ENCODE measurements around the gene ATP10A.

The ATP10A gene

DNA sequence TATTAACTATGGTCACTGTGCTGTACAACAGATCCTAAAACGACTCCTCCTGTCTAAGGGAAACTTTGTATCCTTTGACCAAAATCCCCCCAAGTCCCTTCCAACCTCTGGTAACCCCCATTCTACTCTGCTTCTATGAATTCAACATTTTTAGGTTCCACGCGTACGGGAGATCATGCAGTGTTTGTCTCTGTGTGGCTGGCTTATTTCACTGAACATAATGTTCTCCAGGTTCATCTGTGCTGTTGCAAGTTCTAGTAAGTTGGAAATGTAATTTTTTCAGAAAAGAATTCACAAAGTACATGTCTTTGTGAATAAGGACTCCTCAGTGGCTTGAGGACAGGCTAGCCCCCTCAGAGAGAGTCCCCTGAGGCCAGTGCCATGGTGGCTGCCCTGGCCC, 66.1 kb downstream of the ATP10A start:
- TF ChIP-seq, protein P1, sequence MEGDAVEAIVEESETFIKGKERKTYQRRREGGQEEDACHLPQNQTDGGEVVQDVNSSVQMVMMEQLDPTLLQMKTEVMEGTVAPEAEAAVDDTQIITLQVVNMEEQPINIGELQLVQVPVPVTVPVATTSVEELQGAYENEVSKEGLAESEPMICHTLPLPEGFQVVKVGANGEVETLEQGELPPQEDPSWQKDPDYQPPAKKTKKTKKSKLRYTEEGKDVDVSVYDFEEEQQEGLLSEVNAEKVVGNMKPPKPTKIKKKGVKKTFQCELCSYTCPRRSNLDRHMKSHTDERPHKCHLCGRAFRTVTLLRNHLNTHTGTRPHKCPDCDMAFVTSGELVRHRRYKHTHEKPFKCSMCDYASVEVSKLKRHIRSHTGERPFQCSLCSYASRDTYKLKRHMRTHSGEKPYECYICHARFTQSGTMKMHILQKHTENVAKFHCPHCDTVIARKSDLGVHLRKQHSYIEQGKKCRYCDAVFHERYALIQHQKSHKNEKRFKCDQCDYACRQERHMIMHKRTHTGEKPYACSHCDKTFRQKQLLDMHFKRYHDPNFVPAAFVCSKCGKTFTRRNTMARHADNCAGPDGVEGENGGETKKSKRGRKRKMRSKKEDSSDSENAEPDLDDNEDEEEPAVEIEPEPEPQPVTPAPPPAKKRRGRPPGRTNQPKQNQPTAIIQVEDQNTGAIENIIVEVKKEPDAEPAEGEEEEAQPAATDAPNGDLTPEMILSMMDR (IDR thresholded peaks at IDR 0.05) = no peak
- peaks cover 16% of the 10 kb centered on the region for H3K79me2 ChIP-seq
- H3K4me3 ChIP-seq (ENCODE audit: low read depth, low read length) = no peak overlapping the region
- no peaks in the 10 kb centered on the region for H3K9me3 ChIP-seq (ENCODE audit: control insufficient read depth, low read length)
- no peak overlapping the region for H2AFZ ChIP-seq
- H3K27ac ChIP-seq = no peak overlapping the region
- H3K4me2 ChIP-seq (ENCODE audit: low read length) = no peak overlapping the region
- H3K27me3 ChIP-seq (ENCODE audit: control insufficient read depth, insufficient read depth, low read length) = no peaks in the 10 kb centered on the region
- no peak overlapping the region for H3K9ac ChIP-seq
- no peaks in the 10 kb centered on the region for H3K36me3 ChIP-seq (ENCODE audit: control insufficient read depth, insufficient read depth, low read length)
- H3K4me1 ChIP-seq = peaks cover 6% of the 10 kb centered on the region

DNA sequence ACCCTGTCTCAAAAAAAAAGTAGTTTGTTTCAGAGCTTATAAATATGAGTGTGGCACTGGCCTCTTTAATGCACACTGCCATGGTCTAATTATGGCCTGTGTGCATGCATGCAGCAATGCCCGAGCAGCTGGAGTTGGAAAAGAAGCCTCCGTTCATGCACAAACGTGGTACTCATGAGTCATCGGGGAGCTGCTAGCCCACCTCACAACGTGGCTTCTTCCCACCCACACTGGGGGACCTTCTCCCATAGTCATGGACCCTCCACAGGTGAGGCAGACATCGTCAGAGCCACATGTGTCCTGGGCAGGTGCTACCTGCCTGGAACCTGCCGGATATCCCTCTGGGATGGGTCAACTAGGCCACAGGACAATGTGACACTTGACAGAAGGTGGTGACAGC, 66.7 kb downstream of the ATP10A start:
- Histone ChIP-seq H3K9ac (no peak overlapping the region), H3K4me3 (ENCODE audit: low read depth, low read length) (no peak overlapping the region), H3K36me3 (ENCODE audit: control insufficient read depth, insufficient read depth, low read length) (no peaks in the 10 kb centered on the region), H3K79me2 (peaks cover 13% of the 10 kb centered on the region), H3K9me3 (ENCODE audit: control insufficient read depth, low read length) (no peaks in the 10 kb centered on the region), H3K27me3 (ENCODE audit: control insufficient read depth, insufficient read depth, low read length) (no peaks in the 10 kb centered on the region), H2AFZ (no peak overlapping the region), H3K4me2 (ENCODE audit: low read length) (no peak overlapping the region), H3K27ac (no peak overlapping the region), H3K4me1 (peaks cover 6% of the 10 kb centered on the region)
- TF ChIP-seq, protein P1 (IDR thresholded peaks at IDR 0.05) = no peak

DNA sequence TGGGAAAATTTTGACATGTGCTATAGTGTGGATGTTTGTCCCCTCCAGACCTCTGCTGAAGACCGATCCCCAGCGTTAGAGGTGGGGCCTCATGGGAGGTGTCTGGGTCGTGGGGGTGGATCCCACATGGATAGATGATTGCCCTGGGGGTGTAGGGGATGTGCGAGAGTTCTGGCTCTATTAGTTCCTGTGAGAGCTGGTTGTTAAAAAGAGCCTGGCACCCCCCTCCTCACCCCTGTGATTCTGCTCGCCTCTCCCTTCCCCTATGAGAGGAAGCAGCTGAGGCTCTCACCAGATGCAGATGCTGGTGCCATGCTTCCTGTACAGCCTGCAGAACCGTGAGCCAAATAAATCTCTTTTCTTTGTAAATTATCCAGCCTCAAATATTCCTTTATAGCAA, 67.4 kb downstream of the ATP10A start:
- TF ChIP-seq, protein P1 (IDR thresholded peaks at IDR 0.05) = no peak
- H3K4me2 ChIP-seq (ENCODE audit: low read length) = no peak overlapping the region
- no peak overlapping the region for H3K27ac ChIP-seq
- H3K9me3 ChIP-seq (ENCODE audit: control insufficient read depth, low read length) = no peaks in the 10 kb centered on the region
- H3K27me3 ChIP-seq (ENCODE audit: control insufficient read depth, insufficient read depth, low read length) = no peaks in the 10 kb centered on the region
- H2AFZ ChIP-seq = no peak overlapping the region
- H3K79me2 ChIP-seq = peaks cover 10% of the 10 kb centered on the region
- H3K4me1 ChIP-seq = peaks cover 3% of the 10 kb centered on the region
- no peak overlapping the region for H3K4me3 ChIP-seq (ENCODE audit: low read depth, low read length)
- H3K9ac ChIP-seq = no peak overlapping the region
- no peaks in the 10 kb centered on the region for H3K36me3 ChIP-seq (ENCODE audit: control insufficient read depth, insufficient read depth, low read length)

GRCh38 chr15:25795061-25795460, 68.1 kb downstream of the ATP10A start:
- Histone ChIP-seq H3K4me2 (ENCODE audit: low read length) (no peak overlapping the region), H3K9me3 (ENCODE audit: control insufficient read depth, low read length) (no peaks in the 10 kb centered on the region), H3K4me3 (ENCODE audit: low read depth, low read length) (no peak overlapping the region), H3K79me2 (peaks cover 10% of the 10 kb centered on the region), H3K36me3 (ENCODE audit: control insufficient read depth, insufficient read depth, low read length) (no peaks in the 10 kb centered on the region), H3K9ac (no peak overlapping the region), H3K27me3 (ENCODE audit: control insufficient read depth, insufficient read depth, low read length) (no peaks in the 10 kb centered on the region), H3K27ac (no peak overlapping the region), H3K4me1 (no peaks in the 10 kb centered on the region), H2AFZ (no peak overlapping the region)
- TF ChIP-seq, protein P1 (IDR thresholded peaks at IDR 0.05) = no peak

- Histone ChIP-seq H3K79me2 (peaks cover 4% of the 10 kb centered on the region), H3K27me3 (ENCODE audit: control insufficient read depth, insufficient read depth, low read length) (no peaks in the 10 kb centered on the region), H3K9ac (no peak overlapping the region), H3K9me3 (ENCODE audit: control insufficient read depth, low read length) (no peaks in the 10 kb centered on the region), H3K27ac (no peak overlapping the region), H2AFZ (no peak overlapping the region), H3K4me2 (ENCODE audit: low read length) (no peak overlapping the region), H3K36me3 (ENCODE audit: control insufficient read depth, insufficient read depth, low read length) (no peaks in the 10 kb centered on the region), H3K4me1 (no peaks in the 10 kb centered on the region), H3K4me3 (ENCODE audit: low read depth, low read length) (no peak overlapping the region)
- TF ChIP-seq, protein P1 (IDR thresholded peaks at IDR 0.05) = no peak
Observed at GRCh38 chr15:25793354-25794050, 69.6 kb downstream of the ATP10A start.
